Measurements from ENCODE around the gene RASEF.

The RASEF gene

DNA sequence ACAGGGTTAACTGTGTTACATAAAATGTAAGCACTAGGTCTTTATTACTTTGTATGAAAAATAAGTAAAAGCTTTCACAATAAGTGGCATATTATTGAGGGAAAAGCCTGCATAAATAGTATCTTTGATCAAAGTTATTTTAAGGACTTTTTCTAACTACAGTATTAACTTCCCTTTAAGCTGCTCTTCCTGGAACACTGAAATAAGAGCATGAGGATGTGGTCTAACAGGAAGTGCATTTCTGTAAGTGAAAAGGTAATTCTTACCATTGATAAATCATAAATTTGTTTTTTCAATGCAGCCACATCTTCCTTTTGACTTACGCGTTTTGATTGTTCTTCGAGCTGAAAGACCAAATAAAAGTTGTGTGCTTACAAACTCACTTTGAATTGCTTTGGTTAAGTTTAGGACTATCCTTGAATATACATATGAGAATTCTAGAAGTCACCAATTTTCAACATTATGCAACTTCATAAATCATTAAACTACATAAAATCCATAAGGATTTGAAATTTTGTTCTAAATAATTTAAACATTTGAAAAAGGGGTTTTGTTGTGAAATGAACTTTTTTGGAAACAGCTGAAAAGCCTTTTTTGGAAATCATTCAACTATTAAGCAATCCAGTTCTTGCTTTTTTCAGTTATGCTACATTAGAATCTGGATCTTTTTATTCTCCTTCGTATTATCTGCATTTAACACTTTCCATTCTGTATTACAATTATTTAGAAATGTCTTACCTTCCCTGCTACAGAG, 50.6 kb downstream of the RASEF start:
- DNase-seq, result no peak

DNA sequence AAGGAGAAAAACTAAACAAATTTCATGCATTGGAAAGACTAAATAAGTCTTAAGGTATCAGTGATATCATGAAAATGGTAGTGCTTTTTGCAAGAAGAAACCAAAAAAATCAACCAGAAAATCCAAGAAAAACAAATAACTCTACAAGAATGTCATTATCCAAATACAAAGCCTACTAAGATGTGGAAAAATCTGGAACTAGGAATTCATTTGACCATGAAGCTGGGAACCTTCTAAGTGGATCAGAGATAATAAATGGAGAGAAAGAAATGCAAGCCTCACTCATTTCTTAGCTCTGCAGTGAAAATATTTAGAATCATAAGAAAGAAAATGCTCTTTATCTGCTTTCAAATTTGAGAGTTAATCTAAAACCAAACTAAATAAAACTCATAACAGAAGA, 51.3 kb downstream of the RASEF start:
- no peak for DNase-seq

DNA sequence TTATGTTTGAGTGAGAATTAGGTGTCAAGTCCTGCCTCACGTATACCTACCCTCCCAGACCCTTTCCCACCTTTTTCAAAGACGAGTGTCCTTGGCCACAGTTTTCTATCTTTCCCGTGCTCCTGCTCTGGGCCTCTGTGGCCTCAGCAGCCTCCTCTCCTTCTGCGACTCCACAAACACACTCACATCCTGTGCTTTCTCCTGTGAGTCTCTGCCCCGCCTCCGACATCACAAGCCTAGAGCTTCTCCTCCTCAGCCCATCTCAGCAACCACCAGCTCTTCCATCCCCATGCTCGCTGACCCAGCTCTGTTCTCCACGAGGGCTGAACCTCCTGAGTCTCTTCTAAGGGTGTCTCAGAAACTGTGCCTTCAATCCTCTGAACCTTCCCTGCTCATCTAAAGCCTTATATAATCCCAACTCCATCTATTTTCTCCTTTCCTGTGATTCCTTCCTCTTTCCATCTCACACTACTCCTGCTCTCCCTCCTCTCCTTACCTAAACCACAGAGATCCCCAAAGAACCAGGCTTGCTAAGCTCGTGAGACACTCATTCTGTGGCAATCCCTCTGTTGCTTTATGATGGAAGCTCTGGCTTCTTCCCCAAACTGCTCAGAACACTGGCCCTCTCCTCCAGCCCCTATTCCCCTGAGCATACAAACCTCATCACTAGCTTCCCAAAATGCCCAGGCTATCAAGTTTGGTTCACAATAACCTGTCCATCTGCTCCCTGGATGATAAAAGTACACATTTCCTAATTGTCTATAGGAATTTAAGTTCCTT, 55.2 kb downstream of the RASEF start:
- no peak for DNase-seq

DNA sequence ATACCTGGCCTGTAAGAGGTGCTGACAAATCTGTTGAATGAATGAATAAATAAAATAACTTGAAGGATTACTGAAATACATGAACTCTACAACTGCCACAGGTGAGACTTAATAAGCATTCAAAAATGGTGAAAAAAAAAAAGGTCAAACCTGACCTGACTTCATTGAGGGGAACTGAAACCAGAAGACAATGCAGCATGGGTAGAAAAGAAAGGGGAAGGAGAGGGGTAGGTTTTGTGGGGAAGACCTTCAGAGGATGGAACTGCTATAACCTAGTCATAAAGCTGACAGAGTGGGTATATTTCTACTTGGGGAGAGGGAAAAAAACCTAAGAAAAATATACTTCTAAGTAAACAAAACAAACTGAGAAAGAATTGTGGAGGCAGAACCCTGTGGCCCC, 56.6 kb downstream of the RASEF start:
- no peak for DNase-seq

DNA sequence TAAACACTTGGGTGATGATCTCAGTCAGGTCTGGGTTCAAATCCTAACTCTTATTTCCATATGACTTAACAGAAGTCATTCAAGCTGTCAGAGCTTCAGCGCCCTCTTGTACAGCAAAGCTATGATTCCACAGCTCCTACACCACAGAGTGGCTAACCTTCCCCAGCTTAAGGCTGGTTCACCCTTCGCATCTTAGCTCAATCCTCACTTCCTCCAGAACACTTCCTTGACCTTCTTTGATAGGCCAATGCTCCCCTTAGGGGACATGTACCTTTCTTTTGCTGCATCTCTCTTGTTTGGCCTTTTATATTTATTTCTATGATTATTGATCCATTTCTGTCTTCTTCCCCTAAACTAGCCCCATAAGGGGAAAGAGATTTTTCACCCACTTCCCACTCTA, 57.0 kb downstream of the RASEF start:
- DNase-seq, result no peak

DNA sequence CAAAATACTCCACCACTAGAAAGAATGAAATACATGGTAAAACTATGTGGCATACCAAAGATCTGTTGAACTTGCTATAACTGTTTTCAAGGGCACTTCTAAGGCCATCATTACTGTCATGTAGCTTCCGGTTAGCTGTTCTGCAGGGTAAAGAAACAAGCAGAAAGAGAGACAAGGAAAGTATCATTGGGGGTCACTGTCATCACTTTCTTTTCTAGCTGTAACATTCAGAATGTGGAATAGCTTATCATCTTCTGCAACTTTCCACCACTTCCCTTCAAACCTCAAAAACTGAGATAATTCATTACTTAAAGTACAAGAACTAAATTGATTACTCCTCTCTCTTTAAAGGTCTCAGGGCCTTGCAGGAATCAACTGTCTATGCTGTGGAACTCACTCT, 57.6 kb downstream of the RASEF start:
- no peak for DNase-seq

DNA sequence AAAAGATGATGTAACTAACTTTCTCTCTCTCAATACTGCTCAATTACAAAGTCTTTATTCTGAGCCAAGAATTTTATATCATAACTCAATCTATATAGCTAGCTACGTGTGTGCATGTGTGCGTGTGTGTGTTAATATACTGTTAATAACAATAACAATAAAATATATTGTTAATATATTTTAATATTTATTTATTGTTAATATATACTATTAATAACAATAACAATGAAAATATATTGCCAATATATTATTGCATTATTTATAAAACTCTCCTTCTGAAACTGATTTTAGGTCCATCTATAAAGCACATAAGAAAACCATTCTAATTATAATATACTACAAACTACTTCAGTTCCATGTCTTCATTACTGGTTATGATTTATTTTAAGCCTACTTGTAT, 60.6 kb downstream of the RASEF start:
- DNase-seq, result no peak

DNA sequence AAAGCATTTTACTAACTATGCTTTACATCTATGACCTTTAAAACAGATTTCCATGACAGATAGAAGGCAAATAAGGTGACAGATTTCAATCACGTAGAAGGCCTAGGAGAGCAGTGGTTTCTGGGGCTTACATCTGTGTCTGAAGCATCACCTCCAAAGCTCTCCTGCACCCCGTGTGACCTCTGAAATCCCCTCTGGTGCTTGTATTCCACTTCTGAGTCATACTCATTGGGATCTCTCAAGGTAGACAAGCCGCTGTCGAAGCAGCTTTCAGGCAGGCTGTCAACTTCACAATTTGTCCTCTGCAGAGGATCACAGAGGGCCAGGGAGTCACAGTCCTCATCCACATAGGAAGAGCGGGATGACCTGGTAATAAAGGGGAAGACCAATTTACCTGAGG, 62.2 kb downstream of the RASEF start:
- DNase-seq, result no peak

DNA sequence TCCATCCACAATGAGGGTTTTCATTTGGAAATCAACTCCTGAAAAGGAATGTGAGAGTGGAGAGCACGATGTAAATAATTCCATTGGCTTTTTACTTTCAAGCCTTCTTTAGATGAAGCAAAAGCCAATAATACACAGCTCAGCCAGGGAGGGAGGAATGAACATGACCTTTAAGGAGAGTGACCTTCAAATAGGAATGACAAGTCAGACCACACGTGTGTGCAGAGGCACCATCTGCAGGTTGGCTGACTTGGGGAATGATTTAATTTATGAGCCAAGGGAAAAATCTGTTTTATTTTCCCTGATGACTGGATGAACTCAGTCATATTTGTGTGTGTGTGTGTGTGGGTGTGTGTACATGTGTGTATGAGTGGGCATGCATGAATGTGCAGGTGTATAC, 64.5 kb downstream of the RASEF start:
- no peak for DNase-seq

DNA sequence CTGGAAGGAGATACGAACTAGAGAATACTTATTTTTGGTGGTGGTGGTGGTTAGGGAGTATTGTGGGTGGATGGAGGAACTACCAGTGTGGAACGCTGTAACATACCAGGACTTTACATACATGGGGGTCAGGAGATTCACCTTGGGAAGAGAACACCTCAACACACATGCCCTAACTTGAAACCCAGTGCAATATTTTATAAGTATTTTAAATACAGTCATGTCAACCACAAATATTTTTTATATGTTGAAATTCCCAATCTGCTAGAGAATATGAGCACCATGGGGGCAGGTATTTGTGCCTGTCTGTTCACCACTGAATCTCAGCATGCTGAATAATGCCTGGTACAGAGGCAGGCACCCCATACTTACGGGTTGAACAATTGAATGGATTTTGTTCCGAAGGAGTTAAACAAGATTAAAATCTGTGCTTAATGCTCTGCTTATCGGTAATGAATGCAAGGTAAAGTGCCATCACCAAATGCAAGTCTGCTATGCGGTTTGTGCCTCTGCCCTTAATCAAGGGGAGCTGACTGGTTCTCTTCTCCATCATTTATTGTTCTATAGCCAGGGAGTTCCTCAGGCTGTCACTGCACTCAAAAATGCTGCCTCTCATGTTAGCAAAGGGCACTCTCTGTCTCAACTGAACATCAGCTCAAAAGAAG, 65.3 kb downstream of the RASEF start:
- DNase-seq, result no peak

DNA sequence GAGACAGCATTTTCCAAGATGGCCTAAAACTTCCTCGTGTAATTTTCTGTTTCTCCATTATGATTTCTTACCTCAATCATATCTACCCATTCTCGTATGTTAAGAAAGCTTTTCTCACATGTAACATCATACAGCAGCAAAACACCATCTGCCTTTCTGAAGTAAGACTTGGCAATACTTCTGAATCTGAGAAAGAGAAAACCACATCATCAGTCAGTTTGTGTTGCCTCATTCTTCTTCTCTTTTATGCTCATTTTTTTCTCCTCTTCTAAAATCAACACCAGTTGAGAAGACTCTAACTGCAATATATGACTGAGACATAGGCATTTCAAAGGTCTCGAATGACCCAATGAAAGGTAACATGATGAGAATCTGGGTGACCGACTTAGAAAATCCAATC, 66.0 kb downstream of the RASEF start:
- DNase-seq, result no peak

DNA sequence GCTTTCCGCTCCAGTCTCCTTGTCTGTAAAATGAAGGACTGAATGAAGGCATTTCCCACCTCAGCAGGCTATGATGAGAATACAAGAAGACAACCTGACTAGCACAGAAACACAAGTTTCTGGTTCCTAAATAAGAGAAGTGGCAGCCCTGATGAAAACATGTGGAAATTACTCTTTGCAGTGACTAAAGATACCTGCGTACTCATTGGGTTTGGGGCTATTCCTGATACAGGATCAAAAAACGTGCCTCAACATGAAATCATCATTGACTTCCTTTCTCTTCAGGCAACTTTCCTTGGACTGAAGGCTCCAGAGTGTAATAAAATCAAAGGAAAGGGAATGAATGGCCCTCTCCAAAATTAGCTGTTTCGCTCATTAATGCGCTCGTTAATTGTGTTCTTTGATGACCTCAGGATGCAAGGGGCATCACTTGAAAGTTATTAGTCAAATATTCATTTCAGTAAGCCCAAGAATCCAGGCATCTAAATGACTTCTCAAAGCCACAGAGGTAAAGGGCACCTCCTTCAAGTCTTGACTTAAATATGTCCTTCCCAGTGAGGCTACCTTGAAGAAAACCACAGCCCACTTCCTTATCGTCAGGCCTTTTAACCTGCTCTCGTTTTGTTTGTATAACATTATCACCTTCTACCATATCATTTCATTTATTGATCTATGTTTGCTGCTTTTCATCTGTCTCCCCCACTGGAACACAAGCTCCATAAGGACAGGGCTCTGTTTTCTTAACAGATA, 68.9 kb downstream of the RASEF start:
- no peak for DNase-seq

DNA sequence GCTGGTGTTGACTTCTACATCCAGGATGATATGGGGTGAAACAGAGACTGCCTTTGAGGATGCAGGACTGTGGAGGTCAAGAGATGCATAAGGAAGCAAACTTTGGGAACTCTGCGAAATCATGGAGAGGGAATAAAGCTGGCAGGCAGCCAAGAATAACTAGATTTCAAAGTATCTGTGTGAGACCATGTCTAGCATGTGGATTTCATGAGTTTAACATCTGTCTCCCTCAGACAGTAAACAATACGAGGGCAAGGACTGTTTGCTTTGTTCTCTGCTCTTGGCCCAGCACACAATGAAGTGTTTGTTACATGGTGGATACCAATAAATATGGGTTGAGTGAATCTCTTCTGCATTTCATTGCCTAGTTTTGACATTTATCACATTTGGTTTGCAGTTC, 71.3 kb downstream of the RASEF start:
- no peak for DNase-seq

DNA sequence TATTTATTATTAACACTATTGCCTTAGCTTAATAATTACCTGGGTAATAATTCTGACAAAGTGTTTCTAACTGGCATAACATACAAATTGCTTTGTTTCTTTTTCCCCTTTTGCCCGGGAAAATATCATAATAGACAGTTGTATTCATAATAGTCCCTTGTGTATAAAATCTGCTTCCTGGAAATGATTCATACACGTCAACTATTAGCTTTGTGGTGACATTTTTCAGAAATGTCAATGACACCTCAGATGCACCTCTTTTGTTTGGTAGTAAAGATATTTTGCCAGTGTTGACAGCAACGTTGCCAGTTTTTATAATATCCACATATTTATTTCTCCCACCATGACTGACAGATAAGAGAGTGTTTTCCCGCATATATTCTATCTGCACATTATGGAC, 73.0 kb downstream of the RASEF start:
- no peak for DNase-seq

DNA sequence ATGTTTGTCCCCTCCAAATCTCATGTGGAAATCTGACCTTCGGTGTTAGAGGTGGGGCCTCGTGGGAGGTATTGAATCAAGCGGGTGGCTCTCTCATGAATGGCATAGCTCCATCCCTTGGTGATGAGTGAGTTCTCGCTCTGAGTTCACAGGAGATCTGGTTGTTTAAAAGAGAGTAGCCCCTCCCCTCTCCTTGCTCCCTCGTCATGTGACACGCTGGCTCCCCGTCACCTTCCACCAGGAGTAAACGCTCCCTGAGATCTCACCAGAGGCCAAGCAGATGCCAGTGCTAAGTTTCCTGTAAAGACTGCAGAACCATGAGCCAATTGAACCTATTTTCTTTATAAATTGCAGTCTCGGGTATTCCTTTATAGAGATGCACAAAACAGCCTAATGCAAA, 74.5 kb downstream of the RASEF start:
- DNase-seq, result no peak

DNA sequence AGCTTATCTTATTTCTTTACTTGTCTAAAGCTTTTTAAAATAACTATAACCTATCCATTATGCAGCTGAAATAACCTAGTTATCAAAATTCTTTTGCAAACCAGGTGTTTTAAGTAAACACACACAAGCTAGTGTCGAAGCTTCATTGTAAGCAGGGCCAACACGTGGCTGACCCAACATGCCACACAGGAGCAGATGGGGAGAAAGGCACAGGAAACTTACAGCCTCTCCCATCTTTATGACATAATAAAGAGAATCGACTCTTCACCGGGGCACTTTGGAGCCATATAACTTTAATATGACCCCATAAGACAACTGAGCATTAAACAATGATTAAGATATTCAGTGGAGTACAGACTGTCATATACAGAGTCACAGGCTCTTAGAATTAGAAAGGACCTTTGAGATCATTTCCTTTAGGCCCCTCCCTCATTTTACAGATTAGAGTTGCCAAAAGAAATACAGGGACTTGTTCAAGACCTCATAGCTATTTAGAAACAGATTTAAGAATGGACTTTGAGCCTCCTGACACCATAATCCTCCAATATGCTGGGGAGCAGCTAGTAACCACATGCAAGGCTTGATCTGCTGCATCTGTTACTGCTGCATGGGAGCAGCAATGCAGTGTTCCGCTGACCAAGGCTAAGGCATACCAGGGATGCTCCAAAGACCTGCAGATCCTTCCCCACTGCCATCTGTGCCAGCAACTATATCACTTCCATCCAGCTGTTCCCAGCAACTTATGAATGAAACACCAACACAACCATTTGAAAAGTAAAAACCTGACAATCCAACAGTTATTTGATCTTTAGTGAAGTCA, 75.4 kb downstream of the RASEF start:
- DNase-seq, result no peak

DNA sequence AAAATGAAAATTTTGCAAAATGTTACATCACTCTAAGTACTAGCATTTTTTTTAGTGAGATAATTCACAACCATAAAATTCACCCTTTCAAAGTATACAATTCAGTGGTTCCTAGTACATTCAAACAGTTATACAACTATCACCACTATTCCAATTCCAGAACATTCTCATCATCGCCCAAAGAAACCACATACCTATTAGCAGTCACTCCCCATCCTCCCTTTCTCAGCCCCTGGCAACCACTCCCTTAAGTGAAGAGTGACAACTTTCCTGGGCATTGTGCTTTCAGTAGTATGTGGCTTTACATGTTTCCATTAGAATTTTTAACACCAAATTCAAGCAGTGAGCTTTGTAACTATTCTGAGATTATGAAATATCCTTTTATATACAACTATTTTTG, 81.4 kb downstream of the RASEF start:
- no peak for DNase-seq

DNA sequence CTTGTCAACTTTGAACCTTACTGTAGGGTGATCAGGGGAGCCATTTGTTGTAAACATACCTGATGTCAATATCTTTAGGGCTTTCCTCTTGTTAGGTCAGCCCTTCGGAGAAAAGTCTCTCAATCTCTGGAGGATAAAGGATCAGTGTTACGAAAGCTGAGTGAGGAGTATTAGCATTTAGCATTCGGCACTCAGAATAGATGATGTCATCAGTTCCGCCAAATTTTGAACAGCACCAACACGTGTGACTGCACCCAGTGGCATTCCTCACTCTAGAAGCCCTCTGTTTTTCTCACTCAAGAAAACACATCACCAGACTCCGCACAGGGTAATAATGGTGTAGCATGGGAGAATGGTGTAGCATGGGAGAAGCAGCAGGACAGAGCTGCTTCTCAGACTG, 87.8 kb downstream of the RASEF start:
- DNase-seq, result no peak

DNA sequence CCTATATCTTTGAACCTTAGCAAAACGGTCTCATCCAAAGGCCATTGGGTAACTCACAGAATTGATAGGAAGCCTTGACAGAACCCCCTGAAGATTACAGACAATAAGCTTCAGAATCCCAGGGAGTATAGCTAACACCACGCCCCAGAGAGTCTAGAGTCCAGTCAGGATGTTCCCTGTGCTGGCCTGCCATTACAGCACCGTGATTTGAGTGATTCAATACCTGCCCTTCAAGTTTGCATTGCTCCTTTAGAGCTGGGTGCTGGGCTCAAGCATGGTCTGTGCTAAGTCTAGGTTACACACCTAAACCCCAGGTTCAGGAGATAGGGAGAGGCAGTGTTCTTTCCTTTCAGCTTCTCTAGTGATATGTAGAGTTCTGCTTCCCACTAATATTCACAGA, 90.5 kb downstream of the RASEF start:
- DNase-seq, result no peak

DNA sequence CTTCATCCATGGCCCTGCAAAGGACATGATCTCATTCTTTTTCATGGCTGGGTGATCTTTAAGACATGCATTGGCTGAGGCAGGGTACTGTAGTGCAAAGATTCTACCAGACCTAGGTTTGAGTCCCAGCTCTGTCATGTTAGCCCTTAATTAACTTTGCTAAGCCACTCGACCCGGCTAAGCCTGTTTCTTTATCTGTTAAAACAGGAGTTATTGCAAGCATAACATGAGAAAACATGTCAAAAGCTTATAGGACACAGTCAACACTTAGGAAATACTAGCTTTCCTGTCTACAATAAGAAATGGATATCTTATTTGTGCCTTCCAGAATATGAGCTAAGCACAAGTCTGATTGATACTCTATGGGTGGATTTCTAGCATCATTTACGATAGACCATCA, 92.6 kb downstream of the RASEF start:
- DNase-seq, result no peak

DNA sequence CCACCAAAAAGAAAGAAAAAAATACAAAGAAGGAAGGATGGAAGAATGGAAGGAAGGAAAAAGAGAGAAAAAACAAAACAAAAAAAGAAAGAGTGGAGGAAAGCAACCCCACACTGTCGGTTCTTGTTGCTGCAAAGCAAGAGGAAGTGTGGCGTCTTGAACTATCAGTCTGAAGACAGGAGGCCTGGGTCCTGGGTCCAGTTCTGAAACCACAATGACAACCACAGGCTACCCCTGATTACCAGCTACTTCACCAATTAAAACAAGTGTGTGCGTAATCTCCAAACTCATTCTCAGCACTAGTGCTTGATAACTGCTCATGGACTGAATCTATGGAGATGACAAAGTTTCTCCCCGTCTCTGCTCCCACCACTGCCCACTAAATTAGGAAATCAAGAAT, 93.7 kb downstream of the RASEF start:
- no peak for DNase-seq

DNA sequence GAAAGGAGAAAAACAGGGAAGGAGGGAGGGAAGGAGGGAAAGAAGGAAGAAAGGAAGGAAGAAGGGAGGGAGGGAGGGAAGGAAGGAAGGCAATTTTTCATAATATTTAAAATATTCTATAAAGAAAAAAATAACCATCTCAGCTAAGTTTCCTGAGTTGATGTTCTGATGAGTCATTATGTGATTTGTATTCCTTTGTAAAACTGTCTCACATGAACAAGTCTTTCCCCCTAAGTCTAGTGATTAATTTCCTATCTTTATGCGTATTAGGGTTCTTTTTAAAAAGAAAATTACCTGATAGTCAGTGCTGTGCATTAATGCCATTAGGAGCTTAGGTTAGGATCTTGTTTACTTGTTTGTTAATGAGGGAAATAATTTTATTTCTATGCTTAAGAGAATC, 94.1 kb downstream of the RASEF start:
- no peak for DNase-seq

DNA sequence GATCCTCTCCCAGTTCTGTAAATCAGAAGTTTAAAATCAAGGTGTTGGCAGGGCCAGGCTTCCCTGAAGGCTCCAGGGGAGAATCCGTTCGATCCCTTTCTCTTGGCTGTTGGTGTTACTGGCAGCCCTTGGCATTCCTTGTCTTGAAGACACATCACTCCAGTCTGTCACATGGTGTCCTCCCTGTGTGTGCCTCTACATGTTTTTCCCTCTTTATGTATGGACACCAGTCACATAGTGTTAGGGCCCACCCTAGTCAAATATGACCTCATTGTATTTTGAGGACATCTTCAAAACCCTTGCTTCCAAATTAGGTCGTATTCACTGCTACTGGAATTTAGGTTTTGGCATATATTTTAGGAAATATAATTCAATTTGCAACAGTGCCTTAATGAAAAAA, 94.6 kb downstream of the RASEF start:
- no peak for DNase-seq
